CD4-positive, alpha-beta T cell treated with Interferon gamma for 1 hour (primary cell): ENCODE data around the gene FOXN3.

Source experiments
- DNase-seq: peaks from one replicate; pipeline ENCODE4 v3.0.0-alpha.2; 2020

The FOXN3 gene

DNA sequence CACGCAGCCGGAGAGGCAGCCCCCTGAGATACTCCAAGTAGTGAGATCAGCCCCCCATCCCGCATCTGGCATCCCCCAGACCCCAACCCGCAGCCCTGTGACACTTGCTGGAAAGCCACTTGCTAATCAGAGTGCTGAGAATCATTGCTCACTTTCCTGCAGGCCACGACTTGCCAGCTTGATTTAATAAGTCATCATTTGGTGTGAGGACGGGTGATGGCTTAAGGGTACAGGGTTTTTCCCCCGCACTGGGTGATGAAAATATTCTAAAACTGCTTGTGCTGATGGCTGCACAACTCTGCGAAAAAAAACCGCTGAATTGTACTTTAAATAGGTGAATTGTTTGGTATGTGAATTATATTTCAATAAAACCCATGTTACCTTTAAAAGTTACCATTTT, 171.2 kb downstream of the FOXN3 start:
- no peak for DNase-seq

DNA sequence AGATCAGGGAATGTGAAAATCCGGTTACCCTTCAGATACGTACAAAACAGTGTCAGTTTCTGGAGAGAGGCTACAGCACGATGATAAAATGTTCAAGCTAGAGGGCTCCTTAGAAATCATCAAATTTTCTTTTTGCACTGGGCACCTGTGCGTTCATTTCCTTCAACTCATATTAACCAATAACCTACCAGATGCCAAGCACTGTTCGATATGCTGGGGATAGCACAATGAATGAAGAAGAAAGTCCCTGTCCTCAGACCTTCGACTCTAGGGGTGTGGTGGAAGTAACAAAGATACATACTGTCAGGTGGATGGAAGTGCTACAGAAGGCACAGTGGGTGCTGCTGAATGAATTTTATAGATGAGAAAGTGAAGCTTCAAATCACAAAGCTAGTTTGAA, 172.3 kb downstream of the FOXN3 start:
- no peak for DNase-seq

DNA sequence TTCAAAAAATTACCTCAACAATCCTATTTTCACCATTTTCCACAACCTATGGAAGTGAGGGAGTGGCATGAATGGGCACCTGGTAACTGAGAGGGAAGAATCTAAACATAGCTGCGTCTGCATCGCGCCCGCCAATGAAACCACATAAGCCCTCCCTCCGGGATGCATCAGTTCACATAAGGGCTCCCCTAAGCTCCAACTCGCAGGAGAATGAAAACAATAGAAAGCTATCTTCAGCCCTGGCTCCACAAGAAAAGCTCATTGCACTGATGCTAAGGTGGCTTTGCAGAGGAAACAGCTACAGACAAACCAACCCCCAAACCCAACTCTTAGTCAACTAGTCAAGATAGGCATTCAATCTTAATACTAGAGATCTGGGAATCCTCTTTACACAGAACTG, 173.3 kb downstream of the FOXN3 start:
- no peak for DNase-seq

DNA sequence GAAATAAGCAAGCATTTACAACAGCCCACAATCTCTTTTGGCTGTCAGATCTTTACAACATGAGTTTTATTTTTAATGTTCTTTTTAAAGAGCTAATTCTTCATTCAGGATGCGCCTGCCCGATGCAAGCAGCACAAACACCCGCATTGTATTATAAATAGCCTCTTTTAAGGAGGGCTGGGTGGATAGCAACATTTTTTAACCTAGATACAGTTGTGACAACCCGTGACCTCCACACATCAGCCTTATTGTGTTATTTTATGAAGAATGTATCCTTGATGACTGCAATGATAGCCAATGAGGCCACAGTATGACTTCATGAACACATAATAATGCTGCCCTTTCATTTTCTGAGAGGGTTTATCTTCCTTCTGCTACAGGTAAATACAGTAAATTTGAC, 173.7 kb downstream of the FOXN3 start:
- no peak for DNase-seq

DNA sequence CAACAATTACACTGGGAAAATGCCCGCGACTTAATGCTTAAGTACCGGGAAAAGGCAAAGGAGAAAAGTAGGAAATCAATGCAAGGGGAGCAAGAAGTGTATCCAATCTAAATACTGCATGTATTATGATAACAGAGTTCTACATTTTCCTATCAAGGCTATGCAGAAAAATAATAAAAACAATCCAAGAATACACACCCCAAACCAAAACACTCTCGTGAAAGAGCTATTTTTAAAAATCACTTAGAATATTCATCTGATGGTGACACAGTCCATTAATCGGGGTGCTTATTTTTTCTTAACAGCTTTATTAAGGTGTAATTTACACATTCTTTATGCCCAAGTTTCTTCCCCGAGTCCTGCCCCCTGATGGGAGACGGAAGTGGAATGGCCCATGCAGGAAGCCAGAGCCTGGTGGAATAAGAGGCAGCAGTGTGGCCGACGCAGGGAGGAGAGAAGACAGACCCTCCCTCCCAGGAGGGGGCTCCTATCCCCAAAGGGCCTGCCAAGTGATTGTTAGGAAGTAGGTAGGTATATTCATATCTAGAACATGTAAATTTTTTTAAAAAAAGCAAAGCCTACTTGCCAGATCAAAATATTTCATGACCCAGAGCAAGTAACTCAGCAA, 174.3 kb downstream of the FOXN3 start:
- DNase-seq, result no peak

DNA sequence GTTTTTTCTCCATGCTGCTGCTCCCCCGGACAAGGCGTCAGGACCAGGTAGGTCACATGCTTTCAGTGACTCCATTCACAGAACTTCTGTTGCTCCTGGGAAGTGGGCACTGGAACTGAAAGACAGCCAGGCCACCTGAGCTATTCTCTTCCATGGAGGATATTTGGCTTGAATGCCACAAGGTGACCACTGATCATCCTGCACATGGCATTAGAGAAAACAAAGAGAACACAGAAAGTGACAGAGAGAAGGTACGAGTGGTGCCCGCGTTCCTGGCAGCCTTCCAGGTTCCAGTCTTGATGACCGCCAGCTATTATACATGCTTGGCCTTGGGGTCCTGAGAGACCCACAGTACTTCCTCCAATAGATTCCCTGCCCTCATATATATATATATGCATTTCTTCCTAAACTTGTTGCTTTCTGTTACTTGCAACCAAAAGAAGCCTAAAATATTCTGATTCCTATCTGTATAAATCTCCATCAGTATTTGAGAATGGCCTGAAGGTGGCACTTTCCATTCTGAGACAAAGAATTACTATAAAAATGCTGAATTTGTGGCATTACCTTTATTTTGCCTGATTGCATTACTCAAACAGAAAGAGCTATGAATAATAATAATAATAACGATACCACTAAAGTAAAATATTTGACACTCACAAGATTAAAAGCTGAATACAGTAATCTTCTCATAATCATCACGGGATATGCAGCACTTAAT, 174.9 kb downstream of the FOXN3 start:
- no peak for DNase-seq

DNA sequence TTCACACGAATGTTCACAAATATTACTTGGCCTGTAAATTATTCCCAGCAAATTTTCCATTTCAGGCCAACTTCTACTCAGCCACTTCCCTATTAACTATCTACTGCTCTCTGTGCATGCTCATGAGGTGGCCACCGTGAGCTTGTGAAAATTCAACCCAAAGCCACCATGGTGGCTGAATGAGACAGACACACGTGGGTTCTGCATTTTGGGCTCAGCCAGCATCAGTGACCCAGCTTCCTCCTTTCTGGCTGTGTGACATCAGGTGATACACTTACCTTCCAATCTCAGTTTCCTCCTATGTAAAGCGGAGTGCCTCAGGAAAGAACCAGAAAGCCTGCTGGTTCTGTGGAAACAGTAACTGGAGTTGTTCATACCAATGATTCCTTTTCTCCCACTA, 175.8 kb downstream of the FOXN3 start:
- no peak for DNase-seq

DNA sequence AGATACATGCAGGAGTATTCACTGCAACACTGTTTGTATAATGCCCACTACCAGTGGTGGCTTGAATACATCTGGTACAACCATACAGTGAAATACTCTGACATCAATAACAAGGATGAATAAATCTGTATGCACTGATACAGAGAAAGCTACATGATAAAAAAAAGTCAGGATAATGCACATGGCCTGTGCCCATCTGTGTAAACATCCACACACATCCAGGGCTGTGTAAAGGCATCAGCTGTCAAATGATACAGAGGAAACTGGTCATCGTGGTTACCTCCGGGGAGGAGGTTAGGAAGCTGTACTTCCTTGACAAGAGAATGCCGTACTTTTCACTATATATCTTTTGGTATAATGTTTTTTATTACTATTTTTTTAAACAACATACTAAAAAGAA, 176.6 kb downstream of the FOXN3 start:
- DNase-seq, result no peak

DNA sequence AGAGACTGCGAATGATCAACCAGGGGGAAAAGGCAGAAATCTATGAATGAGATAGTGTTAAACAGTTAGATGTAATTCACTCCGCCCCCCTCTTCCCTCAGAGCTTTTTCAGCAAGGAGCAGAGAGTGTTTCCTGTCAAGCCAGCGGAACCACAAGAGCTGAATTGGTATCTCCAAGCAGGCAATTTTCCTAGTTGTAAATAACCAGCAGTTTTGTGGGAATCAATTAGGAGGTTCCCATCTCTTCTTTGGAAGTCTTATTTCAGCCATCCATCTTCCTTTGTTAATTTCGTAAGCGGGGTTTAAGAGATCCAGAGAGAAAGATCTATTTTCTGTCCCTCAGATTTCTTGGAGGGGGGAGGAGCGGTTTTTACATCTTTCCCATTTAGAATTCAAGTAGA, 178.0 kb downstream of the FOXN3 start:
- DNase-seq, result no peak

DNA sequence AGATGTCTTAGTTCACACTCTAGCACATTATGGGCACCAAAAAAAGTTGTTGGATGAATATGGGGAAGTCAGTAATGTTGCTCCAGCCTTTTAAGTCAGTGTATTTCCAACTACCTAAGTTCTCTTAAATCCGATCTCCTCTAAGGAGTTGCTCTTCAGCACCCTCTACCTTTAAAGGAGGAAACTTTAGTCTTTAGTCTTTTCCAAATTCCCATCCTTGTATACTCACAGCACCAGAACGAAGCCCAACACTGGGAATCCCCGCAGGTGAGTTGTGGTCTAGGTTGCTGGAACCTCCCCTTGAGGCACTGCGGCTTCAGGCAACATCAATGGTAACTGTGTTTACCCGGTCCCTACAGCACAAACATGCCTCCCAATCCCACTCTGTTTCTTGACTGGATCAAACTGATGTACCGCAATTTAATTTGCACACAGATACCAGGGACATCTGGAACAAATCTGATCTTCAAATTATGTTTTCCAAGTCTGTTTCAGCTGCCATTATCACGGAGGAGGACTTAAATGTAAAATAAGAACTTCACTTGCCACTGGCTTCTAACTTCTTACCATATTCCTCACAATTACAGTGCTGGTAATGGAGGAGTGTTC, 179.0 kb downstream of the FOXN3 start:
- no peak for DNase-seq

DNA sequence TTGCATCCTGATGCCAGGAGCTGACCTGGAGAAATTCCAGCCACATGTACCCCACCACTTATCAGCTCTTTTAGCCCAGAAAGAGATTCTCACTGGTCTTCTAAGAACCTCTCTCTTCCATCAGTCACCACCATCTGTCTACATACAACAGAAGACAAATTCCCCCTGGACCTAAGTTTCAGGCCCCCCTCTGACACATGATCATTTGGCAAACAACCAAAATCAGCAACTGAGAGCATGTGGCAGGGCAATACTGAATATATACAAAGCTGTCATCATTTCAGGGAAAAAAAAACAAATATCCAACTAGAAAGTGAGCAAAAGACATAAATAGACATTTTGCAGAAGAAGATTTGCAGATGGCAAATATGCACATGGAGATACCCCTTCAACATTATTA, 180.2 kb downstream of the FOXN3 start:
- no peak for DNase-seq

DNA sequence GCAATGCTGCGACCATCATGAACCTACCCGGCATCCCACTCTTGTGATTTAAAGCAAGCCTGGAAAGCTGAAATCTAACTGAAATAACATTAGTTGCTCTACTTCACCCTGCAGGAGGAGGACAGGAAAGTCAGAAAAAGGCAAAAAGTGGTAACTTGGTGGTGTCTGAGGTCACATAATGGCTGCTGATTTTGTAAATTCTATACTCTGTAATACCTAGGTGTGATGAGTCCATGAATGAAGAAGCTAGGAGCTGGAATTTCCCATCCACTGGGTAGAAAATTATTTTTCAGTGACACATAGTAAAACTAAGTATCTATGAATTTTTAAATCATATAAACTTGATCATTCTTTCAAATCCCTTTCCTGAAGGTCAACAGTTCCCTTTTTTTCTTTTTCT, 183.8 kb downstream of the FOXN3 start:
- no peak for DNase-seq

DNA sequence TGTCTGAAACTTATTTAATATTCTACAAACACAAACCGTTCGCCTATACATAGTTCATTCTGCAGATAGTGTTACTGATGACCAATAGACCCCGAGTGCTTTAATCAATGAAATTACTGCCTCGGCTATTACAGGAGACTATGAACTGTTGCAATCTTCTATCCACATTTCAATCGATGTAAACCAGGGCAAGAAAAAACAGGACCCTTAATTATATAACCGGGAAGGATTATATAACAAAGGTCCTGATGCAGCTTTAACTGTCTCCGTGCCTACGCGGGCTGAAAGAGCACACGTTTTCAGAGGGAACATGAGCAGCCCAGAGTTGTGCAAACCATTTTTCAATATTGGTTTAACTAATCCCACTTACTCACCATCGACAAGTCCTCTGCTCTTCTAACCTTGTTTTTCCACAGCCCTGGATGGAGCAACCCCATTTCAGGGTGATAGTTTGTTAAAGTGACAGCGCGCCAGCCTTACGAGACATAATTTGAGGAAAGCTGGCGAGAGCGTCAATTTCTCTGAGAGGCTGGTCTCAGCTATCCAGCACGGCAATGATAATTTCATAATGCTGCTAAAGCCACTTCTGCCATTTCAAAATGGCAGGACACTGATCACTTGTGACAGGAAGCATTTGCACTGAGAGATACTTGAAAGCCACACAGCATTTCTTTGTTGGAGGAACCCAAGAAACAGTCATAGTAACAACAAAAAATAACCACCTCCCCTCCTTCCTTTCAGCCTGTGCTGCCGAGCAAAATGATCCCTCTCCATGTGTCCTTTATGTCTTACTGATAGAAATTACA, 184.6 kb downstream of the FOXN3 start:
- DNase-seq, result no peak

DNA sequence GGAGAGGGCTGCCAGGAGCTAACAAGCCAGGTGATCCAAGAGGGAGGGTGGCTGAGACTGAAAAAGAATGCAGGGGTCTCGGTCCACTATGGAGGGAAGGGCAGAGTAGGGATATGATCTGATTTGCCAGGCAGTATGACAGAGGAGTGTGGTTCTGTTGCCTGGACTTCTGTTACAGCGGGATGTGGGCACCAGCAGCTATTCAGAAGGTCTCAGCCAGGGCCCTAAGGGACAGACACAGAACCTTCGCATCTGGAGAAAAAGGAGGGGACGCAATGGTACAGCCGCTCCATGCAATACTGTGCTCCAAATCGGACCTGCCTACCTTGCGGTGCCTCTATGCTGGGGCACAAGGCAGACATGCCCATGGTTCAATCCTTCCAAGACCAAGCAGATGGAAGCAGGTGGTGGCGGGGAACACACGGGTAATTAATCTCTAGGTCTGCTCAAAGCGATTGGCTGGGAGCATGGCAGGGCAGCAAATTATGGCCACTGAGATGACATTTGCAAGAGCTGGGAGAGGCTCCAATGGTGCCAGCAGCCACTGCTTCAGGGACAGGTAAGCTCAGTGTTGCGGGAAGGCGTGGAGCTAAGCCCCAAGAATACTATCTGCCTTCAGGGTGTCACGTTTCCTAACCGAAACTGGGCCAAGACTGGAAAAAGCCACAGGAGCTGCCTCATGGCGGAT, 185.5 kb downstream of the FOXN3 start:
- DNase-seq, result no peak

DNA sequence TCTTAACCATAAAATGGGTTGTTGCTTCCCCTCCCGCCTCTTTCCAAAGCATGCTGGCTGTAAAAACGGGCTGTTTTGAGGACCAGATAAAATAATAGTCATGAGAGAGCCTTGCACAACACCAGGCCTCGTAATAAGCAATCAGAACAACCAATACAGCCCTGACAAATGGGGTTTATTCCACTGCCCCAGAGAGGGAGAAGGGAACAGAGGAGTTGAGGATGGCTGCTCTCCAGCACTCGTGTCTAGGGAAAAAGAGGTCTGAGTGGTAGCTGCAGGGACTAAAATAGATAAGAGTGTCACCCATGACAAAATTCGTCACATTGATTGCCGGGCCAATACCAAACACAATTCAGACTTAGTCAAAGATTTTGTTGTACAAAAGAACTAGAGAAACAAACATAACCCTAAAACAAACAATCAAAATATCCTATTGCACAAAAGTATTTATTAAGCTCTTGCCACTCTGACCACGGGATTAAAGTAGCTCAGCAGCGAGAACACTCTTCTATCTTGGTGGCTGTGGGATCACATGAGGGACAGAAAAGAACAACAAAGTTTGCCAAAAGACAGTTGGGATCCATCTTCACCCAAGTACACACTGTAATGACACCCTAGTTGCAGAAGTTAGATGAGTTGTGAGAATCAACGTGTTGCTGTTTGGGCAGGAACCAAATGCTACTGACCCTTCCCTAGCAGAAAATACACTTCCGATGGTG, 188.0 kb downstream of the FOXN3 start:
- no peak for DNase-seq

DNA sequence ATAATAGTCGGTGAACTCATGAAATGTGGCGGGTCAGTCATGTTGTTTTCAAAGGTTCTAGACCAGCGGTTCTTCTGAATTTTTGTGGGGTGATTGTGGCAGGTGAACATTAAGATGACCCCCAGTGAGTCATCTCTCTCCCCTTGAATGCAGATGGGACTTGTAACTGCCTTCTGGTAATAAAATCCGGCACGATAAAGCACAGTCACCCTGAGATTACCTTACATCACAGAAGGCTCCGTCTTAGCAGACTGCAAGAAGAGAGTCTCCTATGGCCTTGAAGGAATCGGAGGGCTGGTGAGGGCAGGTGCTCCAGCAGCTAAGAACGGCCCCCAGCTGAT, 189.6 kb downstream of the FOXN3 start:
- DNase-seq, result no peak

DNA sequence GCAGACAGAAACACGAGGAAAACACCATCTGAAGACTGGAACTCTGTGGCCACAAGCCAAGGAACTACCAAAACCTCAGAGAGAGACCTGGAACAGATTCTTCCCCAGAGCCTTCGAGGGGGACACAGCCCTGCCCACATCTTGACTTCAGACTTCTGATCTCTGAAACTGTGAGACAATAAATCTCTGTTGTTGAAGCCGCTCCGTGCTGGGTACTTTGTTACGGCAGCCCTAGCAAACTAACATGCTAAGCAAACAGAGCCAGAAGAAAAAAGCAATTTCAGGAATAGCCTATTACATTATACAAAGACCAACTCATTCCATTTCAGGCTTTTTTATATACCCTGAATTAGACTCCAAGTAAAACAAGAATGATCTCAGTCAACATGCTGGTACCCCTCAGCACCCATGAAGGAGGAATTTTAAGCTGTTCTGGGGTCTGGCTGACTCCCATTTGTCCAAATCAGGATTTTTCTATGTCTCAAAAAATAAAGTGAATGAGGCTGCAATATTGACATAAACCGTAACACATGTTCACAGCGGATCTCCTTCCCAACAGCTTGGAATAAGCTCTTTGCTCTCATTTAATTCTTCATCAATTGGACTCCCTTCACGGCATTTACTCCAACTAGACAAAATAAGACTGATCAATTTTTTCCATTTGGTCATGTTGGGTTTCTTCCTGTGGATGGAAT, 190.1 kb downstream of the FOXN3 start:
- DNase-seq, result no peak

DNA sequence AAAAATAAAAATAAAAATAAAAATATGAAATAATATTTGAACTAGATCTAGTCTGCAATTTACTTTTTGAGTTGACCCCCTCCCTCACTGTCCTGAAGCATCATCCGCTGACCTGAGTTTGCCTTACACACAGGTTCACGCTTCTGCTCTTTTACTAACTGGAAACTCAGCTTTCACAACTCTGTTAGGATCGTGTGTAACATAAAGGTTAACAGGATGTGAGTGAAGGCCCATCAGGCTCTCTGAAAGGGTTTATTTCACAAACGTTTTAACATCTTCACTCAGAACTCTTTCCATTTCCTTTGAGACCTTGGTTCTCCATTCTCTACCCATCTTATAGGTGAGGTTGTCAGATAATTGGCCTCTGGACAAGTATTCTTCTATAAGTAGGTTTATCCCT, 191.4 kb downstream of the FOXN3 start:
- no peak for DNase-seq

DNA sequence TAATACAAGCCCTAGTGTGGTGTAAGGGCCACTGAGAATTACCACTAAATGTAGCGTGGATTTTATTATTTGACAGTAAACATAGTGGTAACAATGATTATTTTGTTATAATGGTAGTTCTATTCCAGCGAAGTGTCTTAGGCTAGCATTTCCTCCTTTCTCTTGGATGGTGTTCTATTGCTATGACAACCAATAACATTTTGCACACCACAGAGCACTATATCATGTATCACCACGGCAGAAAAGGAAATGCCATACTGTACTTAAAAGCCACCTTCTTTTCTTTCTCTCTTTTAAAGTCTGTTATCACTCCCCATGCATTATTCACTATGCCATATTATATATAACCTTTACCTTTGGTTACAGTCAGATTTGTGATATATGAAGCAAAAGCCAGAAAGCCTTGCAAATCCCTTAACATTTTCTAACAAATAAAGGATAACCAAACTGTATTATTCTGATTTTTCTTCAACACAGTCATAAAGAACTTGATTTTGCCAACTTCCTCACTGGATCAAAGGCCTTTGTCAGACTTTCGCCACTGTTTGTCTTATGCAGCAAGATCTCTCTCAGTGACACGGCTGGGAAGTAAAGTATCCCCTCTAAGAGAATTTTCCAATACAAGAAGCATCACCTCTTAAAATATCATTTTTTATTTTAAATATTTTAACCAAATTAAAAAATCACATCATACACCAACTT, 195.8 kb downstream of the FOXN3 start:
- DNase-seq, result no peak

DNA sequence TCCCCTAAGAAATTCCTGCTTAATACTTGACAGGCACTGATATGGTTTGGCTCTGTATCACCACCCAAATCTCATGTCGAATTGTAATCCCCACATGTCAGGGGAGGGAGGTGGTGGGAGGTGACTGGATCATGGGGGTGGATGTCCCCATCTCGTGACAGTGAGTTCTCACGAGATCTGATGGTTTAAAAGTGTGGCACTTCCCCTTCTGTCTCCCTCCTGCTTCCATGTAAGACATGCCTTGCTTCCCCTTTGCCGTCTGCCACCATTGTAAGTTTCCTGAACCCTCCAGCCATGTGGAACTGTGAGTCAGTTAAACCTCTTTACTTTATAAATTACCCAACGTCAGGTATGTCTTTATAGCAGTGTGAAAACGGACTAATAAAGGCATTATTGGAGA, 198.0 kb downstream of the FOXN3 start:
- no peak for DNase-seq

DNA sequence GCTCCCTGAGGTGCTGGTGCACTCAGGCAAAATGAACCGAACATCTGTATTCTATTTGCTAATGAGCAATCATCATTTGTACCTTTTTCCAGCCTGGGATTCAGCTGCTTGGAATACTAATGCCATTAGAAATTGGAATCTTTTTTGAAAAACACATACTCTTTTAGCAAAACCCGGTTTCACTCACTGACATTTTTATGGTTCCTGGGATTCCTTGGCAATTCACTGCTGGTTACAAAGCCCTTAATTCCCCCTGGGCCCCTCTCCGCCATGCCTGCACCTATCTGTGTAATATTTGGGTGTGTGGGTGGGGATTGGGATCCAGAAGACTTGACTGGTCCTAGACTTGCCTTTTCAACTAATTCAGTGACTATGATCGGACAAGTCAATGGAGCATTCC, 199.1 kb downstream of the FOXN3 start:
- no peak for DNase-seq
